NCI-H2196 treated with DMSO at 0.1 percent for 48 hours (cell line): Measurements from ENCODE around the gene LONP2.
"Not testable (repeated sequence)": the region's sequence is repeated elsewhere in the genome, so short reads cannot be mapped to it uniquely, and the experiment has no call there.

Experiments used
- DNase-seq: peaks from one replicate; lab custom pipeline; 2025; ENCODE audit not compliant: unreplicated experiment; lab: John Stamatoyannopoulos, UW

The LONP2 gene

DNA sequence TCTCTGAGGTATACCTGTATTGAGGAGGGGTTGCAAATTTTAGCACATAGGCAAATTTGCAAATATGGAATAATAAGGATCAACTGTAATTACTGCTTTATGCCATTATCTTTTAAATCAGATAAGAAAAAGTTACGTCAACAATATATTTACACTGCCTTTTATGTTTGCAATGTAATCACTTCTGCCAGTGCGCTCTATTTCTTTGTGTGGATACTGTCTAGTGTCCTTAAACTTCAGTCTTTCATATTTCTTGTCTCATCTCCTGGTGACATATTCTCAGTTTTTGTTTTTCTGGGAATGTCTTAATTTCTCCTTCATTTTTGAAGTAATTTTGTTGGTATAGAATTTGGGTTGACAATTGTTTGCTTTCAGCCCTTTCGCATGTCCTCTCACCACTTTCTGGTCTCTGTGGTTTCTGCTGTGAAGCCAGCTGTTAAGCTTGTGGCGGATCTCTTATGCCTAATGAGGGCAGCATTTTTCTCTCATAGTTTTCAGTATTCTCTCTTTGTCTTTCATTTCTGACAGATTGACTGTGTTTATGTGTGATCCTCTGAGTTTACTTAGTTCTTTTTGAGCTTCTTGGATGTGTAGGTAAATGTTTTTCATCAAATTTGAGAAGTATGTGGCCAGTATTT lies 40.8 kb downstream of the LONP2 start:
- DNase-seq = no peak

DNA sequence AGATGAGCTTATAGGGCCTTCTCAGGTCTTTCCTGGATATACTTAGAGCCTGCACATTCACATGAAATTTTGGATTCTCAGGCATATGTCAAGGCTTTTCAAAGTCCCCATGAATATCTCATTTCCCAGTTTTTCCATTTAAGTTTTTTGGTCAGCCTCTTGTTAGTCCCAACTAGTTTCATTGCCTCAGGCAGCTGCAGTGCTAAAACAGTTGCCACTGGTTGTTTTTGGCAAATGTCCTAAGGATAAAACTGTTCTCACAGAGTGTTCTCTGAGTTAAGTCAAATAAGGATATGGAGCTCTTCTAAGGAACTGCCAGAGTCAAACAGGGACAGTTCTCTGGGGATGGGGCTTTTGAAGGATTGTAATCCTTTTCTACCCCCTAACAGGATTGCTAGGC lies 43.1 kb downstream of the LONP2 start:
- DNase-seq = no peak

DNA sequence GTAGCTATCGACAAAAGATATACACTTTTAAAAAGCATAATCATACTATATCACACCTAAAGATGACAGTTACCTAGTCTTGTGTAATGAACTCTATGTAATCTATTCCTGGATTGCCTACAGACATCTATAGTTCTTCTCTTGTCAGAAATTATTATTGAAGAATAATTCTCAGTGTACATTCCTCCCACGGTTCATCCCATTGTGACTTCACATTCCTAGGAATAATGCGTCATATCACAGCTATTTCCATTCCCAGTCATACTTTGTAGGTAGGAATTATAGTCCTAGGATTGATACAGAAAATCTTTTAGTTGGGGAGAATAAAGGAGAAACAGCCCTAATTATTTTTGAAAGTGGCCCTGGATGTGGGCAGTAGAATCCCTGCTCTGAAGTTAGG lies 47.2 kb downstream of the LONP2 start:
- no peak for DNase-seq

DNA sequence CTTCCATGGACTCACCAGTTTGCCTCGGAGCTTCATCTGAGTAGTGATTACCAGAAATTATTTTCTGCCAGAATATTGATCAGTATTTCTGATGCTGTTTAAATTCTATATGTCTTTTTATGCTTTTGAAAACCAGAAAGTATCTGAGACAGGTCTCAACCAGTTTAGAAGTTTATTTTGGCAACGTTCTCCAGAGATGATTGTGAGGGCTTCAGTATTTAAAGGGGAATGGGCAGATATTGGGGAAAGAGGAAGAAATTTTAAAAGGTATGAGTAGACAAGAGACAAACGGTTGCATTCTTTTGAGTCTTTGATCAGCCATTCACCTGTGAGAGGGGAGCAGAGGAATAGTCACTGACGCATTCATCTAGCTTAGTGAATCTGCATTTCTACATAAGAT lies 47.7 kb downstream of the LONP2 start:
- DNase-seq = no peak

DNA sequence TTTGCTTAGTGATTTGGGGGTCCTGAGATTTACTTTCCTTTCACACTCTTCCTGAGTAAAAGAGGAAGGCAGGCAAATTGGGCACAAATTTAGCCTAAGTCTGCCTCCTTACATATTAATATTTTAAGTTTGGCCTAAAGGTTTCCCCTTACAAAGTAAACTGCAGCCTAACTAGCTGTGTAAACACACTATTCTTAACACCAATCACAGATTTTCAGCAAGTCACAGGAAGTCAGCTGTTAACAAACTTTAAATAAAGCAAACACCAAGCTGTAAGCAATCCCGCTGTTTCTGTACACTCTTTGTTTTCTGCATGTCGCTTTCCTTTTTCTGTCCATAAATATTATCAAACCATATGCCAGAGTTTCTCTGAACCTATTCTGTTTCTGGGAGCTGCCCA lies 48.4 kb downstream of the LONP2 start:
- DNase-seq = no peak

DNA sequence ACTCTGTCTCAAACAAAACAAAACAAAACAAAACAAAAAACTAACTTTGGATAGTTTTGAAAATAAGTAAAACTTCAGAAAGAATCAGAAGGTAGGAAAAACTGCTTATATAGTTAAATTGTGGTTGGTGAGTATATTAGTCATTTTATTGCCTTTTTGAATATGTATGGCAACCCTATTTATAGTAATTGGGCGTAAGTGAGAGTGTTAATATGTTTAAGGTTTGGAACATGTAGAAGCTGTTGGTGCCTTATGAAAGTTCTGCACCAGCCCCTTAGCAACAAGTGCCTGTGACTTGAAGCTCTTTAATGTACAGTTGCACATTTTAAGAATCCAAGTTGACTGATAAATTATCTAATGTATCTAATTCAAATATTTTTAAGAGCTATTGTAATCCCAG lies 50.6 kb downstream of the LONP2 start:
- DNase-seq = no peak

DNA sequence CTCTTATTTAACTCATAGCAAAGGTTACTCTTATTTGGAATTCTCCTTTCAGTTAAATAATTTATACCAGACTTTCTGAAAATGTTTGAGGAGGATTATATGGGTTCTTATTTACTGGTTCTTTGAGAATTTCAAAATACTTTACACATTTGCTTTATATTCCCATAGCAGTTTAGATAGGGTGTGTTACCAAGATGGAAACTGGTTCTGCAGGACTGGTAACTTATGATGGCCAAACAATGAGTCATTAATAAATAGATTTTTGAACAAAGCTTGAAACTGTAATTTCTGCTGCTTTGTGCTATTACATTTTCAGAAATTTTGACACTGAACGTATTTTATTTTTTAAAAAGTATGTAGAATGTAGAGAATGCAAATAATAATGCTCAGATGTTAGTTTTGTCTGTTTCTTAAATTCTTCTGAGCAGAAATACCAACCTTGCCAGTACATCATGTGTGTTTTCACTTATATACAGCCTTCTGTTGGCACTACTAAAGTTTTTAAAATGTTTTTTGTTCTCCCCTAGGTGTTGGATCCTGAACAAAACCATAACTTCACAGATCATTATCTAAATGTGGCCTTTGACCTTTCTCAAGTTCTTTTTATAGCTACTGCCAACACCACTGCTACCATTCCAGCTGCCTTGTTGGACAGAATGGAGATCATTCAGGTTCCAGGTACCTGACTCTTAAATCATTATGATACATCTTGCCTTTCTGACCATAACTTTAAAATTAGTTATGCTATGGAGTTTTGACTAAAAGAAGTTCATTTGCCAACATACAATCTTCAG lies 51.6 kb downstream of the LONP2 start:
- DNase-seq = no peak

DNA sequence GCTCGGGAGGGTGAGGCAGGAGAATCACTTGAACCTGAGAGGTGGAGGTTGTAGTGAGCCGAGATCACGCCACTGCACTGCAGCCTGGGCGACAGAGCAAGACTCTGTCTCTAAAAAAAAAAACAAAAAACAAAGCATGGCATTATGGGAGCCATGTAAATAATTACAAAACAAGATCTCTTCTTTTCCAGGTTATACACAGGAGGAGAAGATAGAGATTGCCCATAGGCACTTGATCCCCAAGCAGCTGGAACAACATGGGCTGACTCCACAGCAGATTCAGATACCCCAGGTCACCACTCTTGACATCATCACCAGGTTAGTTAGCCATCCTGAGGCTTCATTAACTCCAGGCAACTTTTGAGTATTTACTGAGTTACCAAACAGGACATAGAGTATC lies 55.4 kb downstream of the LONP2 start:
- no peak for DNase-seq

DNA sequence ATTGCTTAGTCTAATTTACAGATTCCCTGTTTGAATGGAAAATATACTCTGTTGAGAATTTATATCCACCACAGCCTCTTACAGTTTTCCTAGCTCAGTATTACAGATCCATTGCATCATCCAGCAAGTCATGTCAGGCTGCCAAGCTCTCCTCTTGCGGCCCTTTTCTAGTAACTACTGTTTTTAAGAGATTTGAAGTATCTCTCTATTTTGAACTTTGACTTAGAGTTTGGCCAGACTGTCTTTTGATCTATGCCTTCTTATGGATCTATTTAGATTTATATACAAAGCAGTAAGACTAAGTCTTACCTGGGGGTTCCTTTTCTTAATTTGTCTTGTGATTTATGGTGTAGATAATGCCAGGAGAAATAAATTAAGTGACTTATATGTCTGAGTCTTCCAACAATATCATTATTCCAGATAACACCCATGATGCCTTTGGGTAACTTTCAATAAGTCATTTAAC lies 56.3 kb downstream of the LONP2 start:
- no peak for DNase-seq

DNA sequence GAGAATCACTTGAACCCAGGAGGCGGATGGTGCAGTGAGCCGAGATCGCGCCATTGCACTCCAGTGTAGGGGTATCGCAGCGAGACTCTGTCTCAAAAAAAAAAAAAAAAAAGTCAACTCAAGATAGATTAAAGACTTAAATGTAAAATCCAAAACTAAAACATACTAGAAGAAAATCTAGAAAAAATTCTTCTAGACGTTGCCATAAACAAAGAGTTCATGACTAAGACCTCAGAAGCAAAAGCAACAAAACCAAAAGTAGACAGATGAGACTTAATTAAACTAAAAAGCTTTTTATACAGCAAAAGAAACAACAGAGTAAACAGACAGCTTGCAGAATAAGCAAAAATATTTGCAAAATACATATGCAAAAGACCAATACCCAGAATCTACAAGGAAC lies 64.4 kb downstream of the LONP2 start:
- DNase-seq = no peak

DNA sequence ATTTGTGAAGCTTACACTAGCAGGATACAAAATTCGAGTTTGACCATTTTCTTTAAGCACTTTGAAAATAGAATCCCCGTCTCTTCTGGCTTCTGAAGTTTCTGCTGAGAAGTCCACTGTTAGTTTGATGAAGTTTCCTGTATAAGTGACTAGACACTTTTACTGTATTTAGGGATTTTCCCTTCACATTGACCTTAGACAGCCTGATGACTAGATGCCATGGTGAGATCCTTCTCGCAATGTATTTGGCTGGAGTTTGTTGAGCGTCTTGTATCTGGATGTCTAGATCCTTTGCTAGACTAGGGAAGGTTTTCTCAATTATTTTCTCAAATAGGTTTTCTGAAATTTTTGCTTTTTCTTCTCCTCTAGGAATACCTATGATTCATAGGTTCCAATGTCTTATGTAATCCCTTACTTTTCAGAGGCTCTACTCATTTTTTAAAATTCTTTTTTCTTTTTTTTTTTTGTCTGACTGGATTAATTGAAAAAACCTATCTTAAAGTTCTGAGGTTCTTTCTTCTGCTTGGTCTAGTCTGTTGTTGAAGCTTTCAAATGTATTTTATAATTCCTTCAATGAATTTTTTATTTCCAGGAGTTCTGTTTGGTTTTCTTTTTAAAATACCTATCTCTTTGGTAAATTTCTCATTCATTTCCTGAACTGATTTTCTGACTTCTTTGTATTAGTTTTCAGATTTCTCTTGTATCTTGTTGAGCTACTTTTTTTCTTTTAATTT lies 67.0 kb downstream of the LONP2 start:
- DNase-seq = no peak

DNA sequence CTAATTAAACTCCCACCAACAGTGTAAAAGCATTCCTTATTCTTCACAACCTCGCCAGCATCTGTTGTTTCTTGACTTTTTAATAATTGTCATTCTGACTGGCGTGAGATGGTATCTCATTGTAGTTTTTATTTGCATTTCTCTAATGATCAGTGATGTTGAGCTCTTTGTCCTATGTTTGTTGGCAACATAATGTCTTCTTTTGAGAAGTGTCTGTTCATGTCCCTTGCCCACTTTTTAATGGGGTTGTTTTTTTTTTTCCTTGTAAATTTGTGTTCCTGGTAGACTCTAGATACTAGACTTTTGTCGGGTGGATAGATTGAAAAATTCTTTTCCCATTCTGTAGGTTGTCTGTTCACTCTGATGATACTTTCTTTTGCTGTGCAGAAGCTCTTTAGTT lies 69.8 kb downstream of the LONP2 start:
- DNase-seq = not testable (repeated sequence)

DNA sequence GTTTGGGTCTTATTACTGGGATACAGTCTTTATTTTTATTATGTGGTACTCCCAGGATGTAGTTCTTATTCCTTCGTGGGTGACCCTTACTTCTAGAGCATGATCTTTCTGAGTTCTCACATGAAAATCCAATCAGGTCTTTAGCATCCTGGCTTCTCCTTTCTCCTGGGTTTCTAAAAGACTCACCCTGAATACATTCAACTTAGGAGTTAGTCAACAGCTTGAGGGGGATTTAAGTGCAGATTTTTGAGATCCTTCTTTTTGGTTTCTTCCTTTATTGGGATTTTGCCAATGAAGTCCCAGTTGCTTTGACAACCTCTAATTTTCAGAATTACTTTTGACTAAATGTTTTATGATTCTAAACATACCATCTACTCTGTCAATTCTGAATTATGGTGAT lies 72.9 kb downstream of the LONP2 start:
- no peak for DNase-seq

DNA sequence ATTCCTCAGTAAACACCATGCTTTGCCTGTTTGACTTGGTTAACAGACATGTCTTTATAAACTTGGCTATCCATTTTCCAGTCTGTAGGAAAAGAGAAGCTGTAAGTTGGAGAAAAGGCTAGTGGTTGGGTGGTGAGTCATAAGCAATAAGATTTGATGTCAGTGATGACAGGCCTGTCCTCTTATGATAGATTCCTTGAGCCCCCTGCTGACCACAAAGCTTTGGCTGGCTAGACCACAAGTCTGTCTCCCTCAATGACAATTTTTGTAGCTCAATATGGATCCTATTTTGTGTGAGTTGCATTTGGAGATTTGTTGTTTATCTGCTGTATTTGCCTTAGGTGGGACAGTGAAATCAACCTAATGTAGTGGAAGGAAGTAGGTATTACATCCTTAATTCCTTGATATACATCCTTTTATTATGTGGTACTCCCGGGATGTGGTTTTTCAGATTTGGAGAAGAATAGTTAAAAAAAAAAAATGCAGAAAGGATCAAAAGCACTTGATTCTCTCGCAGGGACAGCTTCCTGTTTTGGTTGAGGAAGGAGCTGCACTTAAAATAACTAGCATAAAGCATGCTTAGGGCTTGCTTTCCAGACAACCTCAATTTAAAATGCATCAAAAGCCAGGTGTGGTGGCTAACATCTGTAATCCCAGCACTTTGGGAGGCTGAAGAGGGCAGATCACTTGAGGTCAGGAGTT lies 73.7 kb downstream of the LONP2 start:
- DNase-seq = no peak

DNA sequence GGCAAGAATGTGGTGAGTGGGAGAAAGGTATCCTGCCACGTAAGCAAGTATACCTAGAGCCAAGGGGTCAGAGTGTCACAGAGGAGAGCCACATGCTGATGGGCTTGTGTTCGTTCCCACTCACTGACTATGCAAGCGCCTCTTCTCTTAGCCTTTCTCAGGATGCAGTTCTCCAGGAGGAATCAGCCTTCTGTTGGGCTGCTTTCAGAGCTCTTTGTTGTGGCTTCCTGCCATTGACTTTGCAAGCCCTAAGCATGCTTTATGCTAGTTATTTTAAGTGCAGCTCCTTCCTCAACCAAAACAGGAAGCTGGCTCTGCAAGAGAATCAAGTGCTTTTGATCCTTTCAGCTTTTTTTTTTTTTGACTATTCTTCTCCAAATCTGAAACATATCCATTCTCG lies 74.5 kb downstream of the LONP2 start:
- no peak for DNase-seq

DNA sequence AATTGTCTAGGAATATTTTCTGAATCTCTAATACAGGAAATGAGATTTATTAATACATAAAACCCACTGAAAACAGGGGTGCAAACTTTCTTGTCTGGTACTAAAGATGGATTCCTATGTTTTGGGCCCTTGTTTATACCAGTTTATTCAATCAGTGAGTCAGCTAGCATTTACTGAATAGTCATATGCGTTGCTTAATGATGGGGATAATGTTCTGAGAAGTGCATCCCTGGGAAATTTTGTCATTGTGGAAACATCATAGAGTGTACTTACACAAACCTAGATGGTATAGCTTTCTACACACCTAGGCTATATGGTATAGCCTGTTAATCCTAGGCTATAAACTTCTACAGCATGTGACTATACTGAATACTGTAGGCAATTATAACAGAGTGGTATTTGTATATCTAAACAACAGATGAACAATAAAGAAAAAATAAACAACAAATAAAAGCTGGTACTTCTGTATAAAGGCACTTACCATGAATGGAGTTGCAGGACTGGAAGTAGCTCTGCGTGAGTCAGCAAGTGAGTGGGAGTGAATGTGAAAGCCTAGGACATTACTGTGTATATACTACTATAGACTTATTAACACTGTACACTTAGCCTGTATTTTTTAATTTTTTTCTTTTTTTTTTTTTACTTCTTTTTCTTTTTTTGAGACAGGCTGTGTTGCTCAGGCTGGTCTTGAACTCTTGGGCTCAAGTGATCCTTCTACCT lies 77.4 kb downstream of the LONP2 start:
- no peak for DNase-seq

DNA sequence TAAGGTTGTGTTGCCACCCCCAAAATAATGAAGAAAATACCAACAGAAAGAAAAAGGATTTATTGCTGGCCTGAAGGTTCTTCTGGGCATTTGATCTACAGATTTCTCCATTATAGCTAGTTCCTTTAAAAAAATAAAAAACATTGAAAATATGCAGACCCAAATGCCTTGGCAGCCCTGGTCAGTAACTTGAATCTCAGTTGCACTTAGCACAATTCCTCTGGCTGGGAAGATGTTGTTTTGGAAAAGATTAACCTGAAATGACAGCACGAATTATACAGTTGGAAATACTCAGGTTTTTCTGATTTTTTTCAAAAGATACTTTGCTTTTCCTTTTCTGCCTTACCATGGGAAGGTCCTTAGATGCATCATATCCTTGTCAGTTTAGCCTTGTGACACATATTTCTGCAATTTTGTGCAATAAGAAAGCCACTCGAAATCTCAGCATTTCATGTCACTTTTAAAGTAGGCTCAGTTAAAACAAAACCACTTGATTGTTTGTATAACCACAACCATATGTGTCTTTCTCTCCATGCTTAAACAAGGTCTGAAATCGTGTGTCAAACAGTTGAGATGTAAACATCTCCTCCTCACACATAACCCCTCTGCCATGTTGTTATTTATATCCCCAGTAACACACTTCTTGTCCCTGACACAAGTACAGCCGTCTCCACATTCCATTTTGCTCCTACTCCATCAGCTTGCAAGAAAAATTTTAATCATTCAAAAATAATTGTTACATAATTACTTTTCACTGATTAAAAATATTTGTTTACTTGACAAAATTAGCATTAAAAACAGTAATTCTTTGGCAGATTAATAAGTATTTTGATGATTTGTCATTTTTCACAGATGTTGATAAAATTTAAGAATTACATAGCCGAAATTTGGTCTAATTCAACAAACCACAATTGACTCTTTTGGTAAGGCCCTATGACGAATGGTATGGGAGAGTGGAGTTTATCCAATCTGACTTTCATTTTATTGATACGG lies 80.0 kb downstream of the LONP2 start:
- DNase-seq = no peak

DNA sequence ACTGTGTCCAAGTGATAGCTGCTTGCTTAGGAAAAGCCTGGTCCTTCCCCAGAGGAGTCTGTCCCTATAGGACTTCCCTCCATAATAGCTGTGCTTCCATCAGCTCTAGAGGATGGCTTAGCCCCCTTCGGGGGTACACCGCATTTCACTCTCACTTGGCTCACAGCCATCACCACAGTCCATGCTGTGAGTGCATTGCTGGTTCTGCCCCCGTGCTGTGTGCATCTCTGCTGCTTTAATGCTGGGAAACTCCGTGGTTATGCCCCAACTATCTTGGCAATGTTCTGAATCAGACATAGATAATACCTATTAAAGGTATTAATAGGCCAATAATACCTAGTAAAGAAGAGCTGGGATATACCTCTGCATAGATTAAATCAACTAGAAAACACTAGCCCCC lies 82.8 kb downstream of the LONP2 start:
- DNase-seq = no peak

DNA sequence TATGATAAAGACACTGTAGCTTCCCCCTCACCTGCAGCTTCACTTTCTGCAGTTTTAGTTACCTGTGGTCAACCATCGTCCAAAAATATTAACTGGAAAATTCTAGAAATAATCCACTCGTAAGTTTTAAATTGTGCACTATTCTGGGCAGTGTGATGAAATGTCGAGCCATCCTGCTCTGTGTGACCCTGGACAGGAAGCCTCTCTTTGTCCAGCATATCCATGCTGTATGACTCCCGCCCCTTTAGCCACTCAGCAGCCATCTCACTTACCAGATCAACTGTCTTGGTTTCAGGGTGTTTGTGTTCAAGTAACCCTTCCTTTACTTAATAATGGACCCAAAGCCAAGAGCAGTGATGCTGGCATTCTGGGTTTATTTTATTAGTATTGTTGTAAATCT lies 85.0 kb downstream of the LONP2 start:
- no peak for DNase-seq
